GM19372 (cell line): Measurements from ENCODE around the gene RASGEF1B.

Experiments used
- ATAC-seq: cut with Tn5 transposase; IDR thresholded peaks from one replicate; pipeline ENCODE4 v1.9.1; 2021; ENCODE audit warnings: mild to moderate bottlenecking, low read depth, moderate library complexity; ENCODE audit not compliant: unreplicated experiment

RASGEF1B gene

GRCh38 chr4:81467672-81467964 is 4.1 kb downstream of the RASGEF1B start:
- ATAC-seq: no peak

- ATAC-seq: no peak
These were observed 4.7 kb downstream of the RASGEF1B start for GRCh38 chr4:81466841-81467671.

- no peak for ATAC-seq
These were observed 6.0 kb downstream of the RASGEF1B start for GRCh38 chr4:81465406-81466340.

- no peak for ATAC-seq
These were observed 10.9 kb downstream of the RASGEF1B start for GRCh38 chr4:81460834-81461233.

GRCh38 chr4:81460191-81460701 is 11.5 kb downstream of the RASGEF1B start:
- ATAC-seq: no peak

- ATAC-seq: no peak
These were observed 12.5 kb downstream of the RASGEF1B start for GRCh38 chr4:81459228-81459627.

- ATAC-seq: no peak
These were observed 13.7 kb downstream of the RASGEF1B start for GRCh38 chr4:81457921-81458520.

- ATAC-seq: no peak
These were observed 14.4 kb downstream of the RASGEF1B start for GRCh38 chr4:81457345-81457744.

- no peak for ATAC-seq
These were observed 15.8 kb downstream of the RASGEF1B start for GRCh38 chr4:81455897-81456296.

GRCh38 chr4:81454948-81455347 is 16.8 kb downstream of the RASGEF1B start:
- ATAC-seq: no peak

GRCh38 chr4:81454499-81454898 is 17.2 kb downstream of the RASGEF1B start:
- no peak for ATAC-seq

GRCh38 chr4:81453024-81453423 is 18.7 kb downstream of the RASGEF1B start:
- no peak for ATAC-seq

GRCh38 chr4:81452452-81453006 is 19.2 kb downstream of the RASGEF1B start:
- ATAC-seq: no peak

- ATAC-seq: no peak
These were observed 22.7 kb downstream of the RASGEF1B start for GRCh38 chr4:81449015-81449414.

- no peak for ATAC-seq
These were observed 24.0 kb downstream of the RASGEF1B start for GRCh38 chr4:81447566-81448229.

GRCh38 chr4:81446634-81447033 is 25.1 kb downstream of the RASGEF1B start:
- ATAC-seq: no peak

- no peak for ATAC-seq
These were observed 26.5 kb downstream of the RASGEF1B start for GRCh38 chr4:81445196-81445595.

GRCh38 chr4:81442484-81443085 is 29.1 kb downstream of the RASGEF1B start:
- ATAC-seq: no peak

GRCh38 chr4:81440949-81441348 is 30.8 kb downstream of the RASGEF1B start:
- no peak for ATAC-seq
